Epithelial cell of proximal tubule (primary cell): Measurements from ENCODE around the gene DNAH12. TPM values are rescaled to one million over a fixed set of nuclear protein-coding genes. Genes with fewer than 3 reads are reported as not detected.

Experiments
- DNase-seq: peaks from one replicate; pipeline ENCODE4 v3.0.0-alpha.2; 2011; ENCODE audit warnings: low read depth
- H3K4me3 ChIP-seq: 2 replicates; pipeline ENCODE4 v1.5.1; 2011; ENCODE audit warnings: low read depth, mild to moderate bottlenecking, low read length
- CTCF ChIP-seq: conservative IDR thresholded peaks from 2 replicates; pipeline ENCODE4 v1.5.1; 2012; ENCODE audit warnings: low read depth, mild to moderate bottlenecking, low read length
- total RNA-seq: library from RNA; depleted of rRNA; stranded (reverse); fragments of >200 nt; gene quantifications from 2 replicates; pipeline ENCODE4 v1.2.3, GENCODE V29; 2015

DNAH12 gene
- total RNA-seq, 1 donor from 2014 or later: not detected

GRCh38 chr3:57545636-57546268, 1.6 kb upstream of the DNAH12 start:
- DNase-seq: no peak
- TF ChIP-seq CTCF: no peak
- no peak overlapping the region for H3K4me3 ChIP-seq

GRCh38 chr3:57538465-57538864, 5.7 kb downstream of the DNAH12 start:
- DNase-seq: no peak
- H3K4me3 ChIP-seq: no peak overlapping the region
- TF ChIP-seq CTCF: no peak

GRCh38 chr3:57530071-57530608, 14.0 kb downstream of the DNAH12 start:
- DNase-seq: no peak
- no peak for TF ChIP-seq CTCF
- no peak overlapping the region for H3K4me3 ChIP-seq

GRCh38 chr3:57518276-57518915, 25.7 kb downstream of the DNAH12 start:
- no peak for DNase-seq
- no peak overlapping the region for H3K4me3 ChIP-seq
- no peak for TF ChIP-seq CTCF

GRCh38 chr3:57512166-57512565, 32.0 kb downstream of the DNAH12 start:
- no peak overlapping the region for H3K4me3 ChIP-seq
- DNase-seq: no peak
- TF ChIP-seq CTCF: no peak

GRCh38 chr3:57505901-57506300, 38.2 kb downstream of the DNAH12 start:
- H3K4me3 ChIP-seq: no peak overlapping the region
- no peak for TF ChIP-seq CTCF

More at GRCh38 chr3:57505901-57506300, 38.2 kb downstream of the DNAH12 start:
- no peak for DNase-seq
